CD4-positive, alpha-beta T cell treated with Interleukin-6 for 4 hours (primary cell): ENCODE data around the gene TRDMT1.
A peak's percentile ranks its signal among the peaks of the same experiment; 100 is the strongest.

Experiments used
- DNase-seq: peaks from one replicate; pipeline ENCODE4 v3.0.0-alpha.2; 2020; ENCODE audit warnings: mixed read lengths

TRDMT1 gene, protein sequence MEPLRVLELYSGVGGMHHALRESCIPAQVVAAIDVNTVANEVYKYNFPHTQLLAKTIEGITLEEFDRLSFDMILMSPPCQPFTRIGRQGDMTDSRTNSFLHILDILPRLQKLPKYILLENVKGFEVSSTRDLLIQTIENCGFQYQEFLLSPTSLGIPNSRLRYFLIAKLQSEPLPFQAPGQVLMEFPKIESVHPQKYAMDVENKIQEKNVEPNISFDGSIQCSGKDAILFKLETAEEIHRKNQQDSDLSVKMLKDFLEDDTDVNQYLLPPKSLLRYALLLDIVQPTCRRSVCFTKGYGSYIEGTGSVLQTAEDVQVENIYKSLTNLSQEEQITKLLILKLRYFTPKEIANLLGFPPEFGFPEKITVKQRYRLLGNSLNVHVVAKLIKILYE

GRCh38 chr10:17200912-17201793 lies at the start of gene TRDMT1:
Gene TRDMT1, minus strand, starts transcription at chr10:17201672. Its CDS starts 38 bp downstream, at chr10:17201634.
- DNase-seq, result peak; percentile 77

- DNase-seq, result no peak
Observed at GRCh38 chr10:17250736-17251135, 49.3 kb upstream of the TRDMT1 start.

- no peak for DNase-seq
Observed at GRCh38 chr10:17249820-17250219, 48.3 kb upstream of the TRDMT1 start.

- DNase-seq, result no peak
Observed at GRCh38 chr10:17248964-17249363, 47.5 kb upstream of the TRDMT1 start.

DNA sequence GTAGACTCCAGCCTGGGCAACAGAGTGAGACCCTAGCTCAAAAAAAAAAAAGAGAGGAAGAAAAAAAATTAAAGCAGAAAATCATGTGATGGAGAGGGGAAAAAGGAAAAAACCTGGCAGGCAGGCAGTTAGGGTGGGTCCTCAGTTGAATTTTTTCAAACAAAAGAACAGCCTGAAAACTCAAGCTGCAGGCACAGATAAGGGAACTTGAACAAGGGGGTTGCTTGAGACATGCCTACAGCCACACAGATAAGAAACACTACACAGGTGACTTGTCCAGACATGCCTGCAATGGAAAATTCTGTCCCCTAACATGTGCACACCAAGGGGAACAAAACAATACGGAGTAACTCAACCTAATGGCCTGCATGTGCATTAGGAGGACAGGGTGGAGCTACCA lies 45.7 kb upstream of the TRDMT1 start:
- DNase-seq, result no peak

DNA sequence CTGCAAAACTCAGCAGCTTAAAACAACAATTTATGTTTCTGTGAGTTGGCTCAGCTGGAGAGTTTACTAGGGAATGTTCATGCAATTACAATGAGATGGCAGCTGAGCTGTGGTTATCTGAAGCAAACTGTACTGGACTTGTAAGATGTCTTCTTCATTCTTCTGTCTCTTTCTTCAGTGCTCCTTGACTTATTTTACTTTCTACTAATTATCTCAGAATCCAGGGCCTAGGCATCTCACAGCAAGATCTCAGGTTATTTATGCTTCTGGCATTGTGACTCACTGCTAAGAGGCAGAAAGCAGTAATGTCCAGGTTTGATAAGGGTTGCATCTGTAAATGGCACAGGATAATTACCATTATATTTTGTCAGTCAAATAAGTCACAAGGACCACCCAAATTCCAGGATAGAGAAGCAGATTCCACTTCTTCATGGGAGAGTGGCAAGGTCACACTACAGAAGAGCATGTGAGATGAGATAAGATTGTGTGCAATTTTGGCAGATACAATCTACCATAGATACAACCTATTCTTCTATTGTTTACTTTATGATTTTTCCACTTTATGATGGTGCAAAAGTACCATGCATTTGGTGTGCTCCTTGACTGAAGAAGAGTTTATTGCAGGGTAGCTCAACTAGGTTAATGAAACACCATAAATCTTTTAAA lies 43.4 kb upstream of the TRDMT1 start:
- no peak for DNase-seq

GRCh38 chr10:17241611-17242333 lies 40.3 kb upstream of the TRDMT1 start:
- DNase-seq, result peak; percentile 25

DNA sequence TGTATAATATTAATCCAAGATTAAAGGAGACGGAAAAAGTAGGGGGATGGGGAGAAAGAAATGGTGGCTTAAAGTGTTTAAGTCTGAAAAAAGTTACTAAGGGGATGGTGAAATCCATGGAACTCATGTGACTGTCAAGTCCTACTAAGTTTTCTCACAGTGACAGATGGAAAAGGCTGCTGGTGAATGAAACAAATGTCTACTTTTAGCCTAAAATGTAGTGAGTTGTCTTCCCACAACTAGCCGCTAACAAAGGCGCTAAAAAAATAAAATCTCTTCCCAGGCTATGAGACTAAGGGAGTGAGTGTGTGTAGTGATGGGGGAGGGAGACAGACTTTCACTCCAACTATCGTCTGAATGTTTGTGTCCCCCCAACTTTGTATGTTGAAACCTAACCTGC lies 39.1 kb upstream of the TRDMT1 start:
- no peak for DNase-seq

- DNase-seq, result no peak
Observed at GRCh38 chr10:17240096-17240495, 38.6 kb upstream of the TRDMT1 start.

- no peak for DNase-seq
Observed at GRCh38 chr10:17239345-17240085, 38.0 kb upstream of the TRDMT1 start.

GRCh38 chr10:17238445-17239291 lies 37.2 kb upstream of the TRDMT1 start:
- DNase-seq, result no peak

- no peak for DNase-seq
Observed at GRCh38 chr10:17237915-17238444, 36.5 kb upstream of the TRDMT1 start.

- no peak for DNase-seq
Observed at GRCh38 chr10:17237149-17237527, 35.7 kb upstream of the TRDMT1 start.

DNA sequence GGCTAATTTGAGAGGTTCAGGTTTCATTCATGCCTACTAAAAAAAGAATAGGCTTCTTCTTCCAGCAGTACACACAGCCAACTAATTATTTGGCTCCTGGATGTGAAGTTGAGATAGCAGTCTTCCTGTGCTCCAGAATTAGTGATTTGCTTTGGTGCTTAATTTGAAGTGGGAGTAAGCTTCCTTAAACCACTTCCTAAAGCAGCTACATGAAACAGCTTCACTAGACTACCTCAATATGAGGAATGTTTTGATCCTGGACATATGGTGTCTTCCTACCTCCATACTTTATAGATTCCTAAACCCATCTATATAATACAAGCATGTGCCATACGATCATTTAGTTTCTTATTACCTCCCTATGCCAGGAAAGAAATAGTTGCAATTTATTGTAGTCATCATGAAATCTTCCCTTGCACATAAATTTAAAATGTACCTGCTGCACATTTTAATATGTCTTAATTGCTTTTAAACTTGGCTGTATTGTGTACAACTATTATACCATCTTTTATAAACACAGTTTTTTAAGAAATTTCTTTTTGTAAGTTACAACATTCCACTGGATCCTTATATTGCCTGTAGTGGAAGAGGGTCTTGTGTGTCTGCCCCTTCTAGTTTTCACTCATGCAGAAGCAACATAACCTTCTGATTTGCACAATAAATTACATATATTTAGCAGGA lies 35.1 kb upstream of the TRDMT1 start:
- no peak for DNase-seq

DNA sequence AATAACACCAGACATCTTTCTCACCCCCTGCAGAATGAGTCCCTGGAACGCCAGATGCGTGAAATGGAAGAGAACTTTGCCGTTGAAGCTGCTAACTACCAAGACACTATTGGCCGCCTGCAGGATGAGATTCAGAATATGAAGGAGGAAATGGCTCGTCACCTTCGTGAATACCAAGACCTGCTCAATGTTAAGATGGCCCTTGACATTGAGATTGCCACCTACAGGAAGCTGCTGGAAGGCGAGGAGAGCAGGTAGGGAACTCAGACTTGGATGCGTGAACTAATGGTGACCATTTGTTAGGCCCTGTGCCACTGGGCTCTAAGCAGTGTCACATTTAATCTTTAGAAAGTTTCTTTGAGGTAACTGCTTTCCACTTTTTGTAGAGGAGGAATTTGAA lies 33.7 kb upstream of the TRDMT1 start:
- DNase-seq, result no peak

DNA sequence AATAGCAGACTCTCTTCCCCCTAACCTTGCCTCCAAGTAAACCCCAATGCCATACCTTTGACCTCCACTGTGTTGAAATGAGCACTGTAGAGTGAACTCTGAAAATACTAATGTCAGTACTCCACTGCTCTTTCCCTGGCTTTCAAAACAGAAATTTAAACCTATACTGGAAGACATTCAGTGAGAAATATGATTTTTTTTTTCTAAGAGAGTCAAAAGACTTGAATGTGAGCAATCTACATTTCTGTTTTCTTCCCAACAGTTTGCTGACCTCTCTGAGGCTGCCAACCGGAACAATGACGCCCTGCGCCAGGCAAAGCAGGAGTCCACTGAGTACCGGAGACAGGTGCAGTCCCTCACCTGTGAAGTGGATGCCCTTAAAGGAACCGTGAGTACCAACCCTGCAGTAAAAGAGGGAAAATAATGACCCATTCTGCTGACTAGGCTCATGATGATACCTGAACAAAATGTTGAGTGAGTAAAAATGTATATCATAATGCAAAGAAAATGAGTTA lies 33.0 kb upstream of the TRDMT1 start:
- DNase-seq, result no peak

- no peak for DNase-seq
Observed at GRCh38 chr10:17233286-17233991, 32.0 kb upstream of the TRDMT1 start.

GRCh38 chr10:17232276-17232960 lies 30.9 kb upstream of the TRDMT1 start:
- DNase-seq, result no peak

- no peak for DNase-seq
Observed at GRCh38 chr10:17231788-17232187, 30.3 kb upstream of the TRDMT1 start.
